GM21723 (cell line): Measurements from ENCODE around the gene GOLIM4.
A peak's percentile ranks its signal among the peaks of the same experiment; 100 is the strongest.
"Not testable (repeated sequence)": the region's sequence is repeated elsewhere in the genome, so short reads cannot be mapped to it uniquely, and the experiment has no call there.

ENCODE experiments used
- ATAC-seq: cut with Tn5 transposase; IDR thresholded peaks from one replicate; pipeline ENCODE4 v1.9.1; 2021; ENCODE audit warnings: mild to moderate bottlenecking, moderate library complexity; ENCODE audit not compliant: unreplicated experiment

Gene GOLIM4

GRCh38 chr3:168095611-168096209, at the start of gene GOLIM4:
Gene GOLIM4 (minus strand): TSS chr3:168095924. CDS start chr3:168095285, 639 bp downstream.
- peak; percentile 86 for ATAC-seq

- ATAC-seq: peak; percentile 63
Measured at GRCh38 chr3:168141405-168141998, 45.8 kb upstream of the GOLIM4 start.

- no peak for ATAC-seq
Measured at GRCh38 chr3:168139947-168140346, 44.2 kb upstream of the GOLIM4 start.

- no peak for ATAC-seq
Measured at GRCh38 chr3:168138421-168138820, 42.7 kb upstream of the GOLIM4 start.

GRCh38 chr3:168134931-168135330, 39.2 kb upstream of the GOLIM4 start:
- peak; percentile 84 for ATAC-seq

- ATAC-seq: not testable (repeated sequence)
Measured at GRCh38 chr3:168130250-168130649, 34.5 kb upstream of the GOLIM4 start.

- ATAC-seq: not testable (repeated sequence)
Measured at GRCh38 chr3:168128463-168128862, 32.7 kb upstream of the GOLIM4 start.

- ATAC-seq: no peak
Measured at GRCh38 chr3:168127466-168127865, 31.7 kb upstream of the GOLIM4 start.

- ATAC-seq: no peak
Measured at GRCh38 chr3:168124791-168125190, 29.1 kb upstream of the GOLIM4 start.

- no peak for ATAC-seq
Measured at GRCh38 chr3:168124291-168124690, 28.6 kb upstream of the GOLIM4 start.

GRCh38 chr3:168123201-168124176, 27.8 kb upstream of the GOLIM4 start:
- no peak for ATAC-seq

- ATAC-seq: no peak
Measured at GRCh38 chr3:168121184-168122017, 25.7 kb upstream of the GOLIM4 start.

GRCh38 chr3:168117853-168118313, 22.2 kb upstream of the GOLIM4 start:
- no peak for ATAC-seq

GRCh38 chr3:168117059-168117458, 21.3 kb upstream of the GOLIM4 start:
- ATAC-seq: no peak

- no peak for ATAC-seq
Measured at GRCh38 chr3:168116279-168116678, 20.6 kb upstream of the GOLIM4 start.

- no peak for ATAC-seq
Measured at GRCh38 chr3:168113848-168114247, 18.1 kb upstream of the GOLIM4 start.

GRCh38 chr3:168112894-168113293, 17.2 kb upstream of the GOLIM4 start:
- no peak for ATAC-seq

GRCh38 chr3:168104361-168104760, 8.6 kb upstream of the GOLIM4 start:
- no peak for ATAC-seq

- no peak for ATAC-seq
Measured at GRCh38 chr3:168102735-168103410, 7.1 kb upstream of the GOLIM4 start.
